ENCODE results near the gene TNFRSF1B.

Gene TNFRSF1B

GRCh38 chr1:12158357-12159092 is 8.3 kb upstream of the TNFRSF1B start:
- no peak for DNase-seq

GRCh38 chr1:12159816-12160215 is 7.0 kb upstream of the TNFRSF1B start:
- no peak for DNase-seq

GRCh38 chr1:12161324-12161661 is 5.5 kb upstream of the TNFRSF1B start:
- no peak for DNase-seq

- no peak for DNase-seq
Measured at GRCh38 chr1:12161662-12162458, 4.9 kb upstream of the TNFRSF1B start.

DNA sequence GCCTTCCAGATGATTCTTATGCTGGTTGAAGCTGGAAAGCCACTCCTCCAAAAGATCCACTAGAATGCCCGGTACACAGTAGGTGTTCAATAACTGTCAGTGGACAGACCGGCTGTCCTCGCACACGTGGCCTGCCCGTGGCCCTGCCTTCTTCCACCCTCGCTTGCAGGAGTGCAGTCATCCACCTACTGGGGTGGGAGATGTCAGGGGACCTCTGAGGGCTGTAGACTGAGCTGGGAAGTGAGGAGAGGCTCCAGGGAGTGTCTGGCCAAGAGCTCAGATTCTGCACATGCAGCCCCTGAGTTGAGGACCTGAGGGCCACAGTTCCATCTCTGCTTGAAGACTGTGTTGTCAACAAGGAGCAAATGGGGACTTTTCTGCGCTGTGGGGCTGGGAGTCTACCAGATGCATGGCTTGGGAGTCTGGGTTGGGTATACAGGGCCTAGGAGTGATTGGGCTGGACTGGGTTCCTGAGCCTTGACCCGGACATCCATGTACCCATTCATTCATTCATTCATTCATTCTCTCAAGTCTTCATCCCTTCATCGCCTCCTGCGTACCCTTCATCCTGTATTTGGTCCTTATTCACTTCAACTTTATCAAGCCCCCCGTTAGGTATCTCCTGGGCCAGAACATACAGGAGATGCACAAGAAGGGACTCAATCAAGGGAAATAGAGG is 4.2 kb upstream of the TNFRSF1B start:
- DNase-seq, result no peak

GRCh38 chr1:12163210-12163609 is 3.6 kb upstream of the TNFRSF1B start:
- no peak for DNase-seq

DNA sequence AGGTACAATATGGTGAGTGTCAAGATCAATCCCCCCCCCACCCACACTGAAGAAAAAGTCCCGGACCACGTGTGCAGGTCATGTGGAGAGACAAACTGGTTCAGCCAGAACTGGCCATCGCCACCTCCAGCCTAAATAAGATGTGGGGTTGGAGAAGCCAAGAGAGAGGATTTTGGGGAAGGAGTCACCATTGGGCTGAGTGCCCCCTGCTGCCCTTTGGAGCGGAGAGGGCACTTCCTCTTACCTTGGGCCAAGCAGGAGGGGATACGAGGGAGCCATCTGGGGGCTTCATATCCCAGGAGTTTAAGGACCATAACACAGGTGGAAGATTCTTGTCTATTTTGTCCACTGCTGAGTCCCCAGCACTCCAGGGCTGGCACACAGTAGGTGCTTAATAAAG is 2.6 kb upstream of the TNFRSF1B start:
- DNase-seq, result no peak

- no peak for DNase-seq
Measured at GRCh38 chr1:12165342-12165741, 1.4 kb upstream of the TNFRSF1B start.

DNA sequence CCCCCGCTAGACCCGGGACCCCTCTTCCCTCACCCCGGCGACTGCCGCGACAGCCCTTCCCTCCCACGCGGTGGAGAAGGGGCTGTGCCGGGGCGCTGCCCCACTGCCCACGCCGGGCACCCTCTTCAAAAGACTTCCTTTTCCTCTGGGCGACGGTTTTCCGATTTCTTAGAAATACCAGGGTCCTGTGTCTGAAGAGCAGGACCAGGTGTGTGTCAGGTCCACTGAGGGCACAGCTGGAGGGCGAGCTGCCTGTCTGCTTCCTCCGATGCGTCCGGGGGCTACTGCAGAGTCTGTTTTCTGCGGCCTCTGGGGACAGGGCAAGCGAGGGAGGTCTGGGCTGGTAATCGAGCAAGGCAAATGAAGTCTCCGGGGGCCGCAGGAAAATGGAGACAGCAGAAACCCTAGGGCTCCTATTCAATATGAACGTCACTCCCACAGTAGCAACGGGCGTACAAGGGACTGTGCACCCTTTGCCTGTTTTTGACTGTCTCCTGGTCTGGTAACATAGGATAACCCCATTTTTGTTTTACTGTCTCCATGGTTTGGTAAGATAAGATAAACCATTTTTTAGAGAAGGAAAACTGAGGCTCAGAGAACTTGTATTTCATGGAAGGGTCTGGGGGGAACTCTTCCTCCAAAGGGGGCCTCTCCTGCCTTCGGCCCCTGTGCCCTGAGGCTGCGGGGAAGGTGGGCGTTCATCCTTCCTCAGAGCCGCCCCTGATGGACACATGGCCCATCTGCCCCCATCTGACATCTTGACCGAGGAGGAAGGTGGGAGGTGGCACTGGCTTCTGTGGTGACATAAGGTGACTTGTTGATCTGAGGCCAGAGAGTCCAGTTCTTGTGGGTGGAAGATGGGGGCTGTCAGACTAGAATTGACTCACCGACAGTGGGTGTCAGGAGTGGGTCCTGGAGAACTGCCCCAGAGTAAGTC is 970 bp downstream of the TNFRSF1B start:
- DNase-seq, result no peak

- DNase-seq, result no peak
Measured at GRCh38 chr1:12168451-12169160, 1.8 kb downstream of the TNFRSF1B start.

GRCh38 chr1:12169442-12170135 is 2.8 kb downstream of the TNFRSF1B start:
- DNase-seq, result no peak

GRCh38 chr1:12170263-12170671 is 3.5 kb downstream of the TNFRSF1B start:
- no peak for DNase-seq

GRCh38 chr1:12171206-12172041 is 4.6 kb downstream of the TNFRSF1B start:
- DNase-seq, result no peak

DNA sequence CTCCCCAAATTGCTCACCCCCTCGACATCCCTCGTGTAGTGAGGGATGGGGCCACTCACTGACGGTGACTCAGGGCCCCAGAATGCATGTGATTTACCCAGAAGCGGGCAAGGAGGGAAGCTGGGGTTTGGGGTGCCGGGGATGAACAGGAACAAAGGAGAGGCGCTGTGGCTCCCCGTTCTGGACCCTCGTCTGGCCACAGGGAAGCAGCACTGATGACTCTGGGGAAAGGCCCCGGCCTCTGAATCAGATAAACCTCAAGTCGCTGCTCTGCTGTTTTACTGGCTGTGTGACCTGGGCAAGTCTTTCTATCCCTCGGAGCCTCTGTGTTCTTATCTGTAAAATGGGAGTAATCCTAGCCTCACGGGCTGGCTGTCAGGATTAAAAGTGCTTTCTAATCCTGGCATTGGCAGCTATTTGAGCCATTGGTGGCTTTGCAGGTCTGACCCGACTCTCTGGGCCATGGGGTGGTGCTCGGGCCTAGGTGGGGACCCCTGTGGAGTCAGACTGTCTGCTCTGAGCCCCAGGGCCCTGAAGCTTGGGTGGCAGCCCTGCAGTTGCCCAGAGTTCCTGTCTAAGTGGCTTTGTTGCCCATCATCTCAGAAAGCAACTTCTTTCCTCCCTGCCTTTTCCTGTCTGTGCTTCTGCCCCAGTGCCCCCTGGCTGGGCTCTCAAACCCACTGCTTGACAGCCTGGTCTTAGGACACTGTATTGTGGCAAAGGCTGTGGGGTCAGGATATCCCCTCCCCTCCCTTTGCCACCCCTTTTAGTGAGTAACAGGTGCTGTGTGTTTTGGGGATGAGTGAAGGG is 5.5 kb downstream of the TNFRSF1B start:
- no peak for DNase-seq

DNA sequence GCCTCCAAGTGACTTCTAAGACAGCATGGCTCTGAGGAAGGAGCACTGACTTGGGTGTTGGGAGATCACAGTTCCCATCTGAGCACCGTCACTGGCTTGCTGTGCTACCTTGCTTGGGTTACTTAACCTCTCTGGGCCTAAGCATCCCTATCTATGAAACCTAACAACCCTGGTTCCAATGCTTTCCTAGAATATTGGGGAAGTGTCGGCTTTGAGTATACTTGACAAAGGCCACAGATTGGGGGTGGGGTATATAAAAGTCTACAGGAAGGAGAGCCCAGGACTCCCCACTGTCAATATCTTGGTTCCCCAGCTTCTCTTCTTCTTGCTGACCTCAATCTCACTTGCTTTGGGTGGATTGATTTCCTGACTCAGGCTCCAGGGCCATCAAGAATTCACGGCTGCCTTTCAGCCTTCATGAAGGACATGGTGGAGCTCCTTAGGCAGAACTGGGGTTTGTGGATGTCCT is 6.3 kb downstream of the TNFRSF1B start:
- no peak for DNase-seq

GRCh38 chr1:12173631-12174121 is 6.9 kb downstream of the TNFRSF1B start:
- no peak for DNase-seq

GRCh38 chr1:12174924-12175810 is 8.4 kb downstream of the TNFRSF1B start:
- no peak for DNase-seq

All from NCI-H1436 treated with DMSO at 0.1 percent for 48 hours (cell line).